ENCODE measurements around the gene DISP3. TPM values are rescaled to one million over a fixed set of nuclear protein-coding genes. Genes with fewer than 3 reads are reported as not detected.

The DISP3 gene
- total and polyA plus RNA-seq, 2 of the 13 experiments (the other 11 are each of a cell fraction or from before 2014, with no cell fraction given): 0.08 to 0.13 TPM

- no peak for TF ChIP-seq CSRNP2 (CRISPR knock-in tag; conservative IDR thresholded peaks at IDR 0.05; ENCODE audit: low read depth)
Observed at GRCh38 chr1:11482701-11483479, 3.9 kb downstream of the DISP3 start (continued).

- ATAC-seq (no peak), DNase-seq (ENCODE audit: low spot score) (no peak), FAIRE-seq (no peak)
- BruUV-seq (replicated peaks): no TSS peak
- in situ Hi-C loops (cut with HindIII; ENCODE audit: extremely low pct_ligation_motif_present, low pct_unique_long_range_greater_than_20kb) (no loop called here), intact Hi-C loops (cut with micrococcal nuclease; ENCODE audit: unreplicated experiment) (no loop called here)
- H3K27me3 ChIP-seq (ENCODE audit: control insufficient read depth in 1 of 2, insufficient read depth in 2 of 2, low read length in 2 of 2): peaks cover 6 to 51% of the 10 kb centered on the region in 2 experiments; a peak in 4 of 5 replicates
- no peak overlapping the region for H3K9ac ChIP-seq (ENCODE audit: insufficient read depth, low read depth, low read length)
- H3K9me3 ChIP-seq (ENCODE audit: low read length): no peaks in the 10 kb centered on the region
- no peaks in the 10 kb centered on the region for H3K79me2 ChIP-seq (ENCODE audit: insufficient read depth, low read length)
- H4K20me1 ChIP-seq (ENCODE audit: insufficient read depth, low read length): no peaks in the 10 kb centered on the region
- no peak overlapping the region for H3K4me2 ChIP-seq (ENCODE audit: low read depth, low read length)
- H2AFZ ChIP-seq (ENCODE audit: low read length): no peak overlapping the region
- CTCF ChIA-PET (ENCODE audit: low intra/inter-chr PET ratio, low total read pairs): no interaction called here
- no peaks in the 10 kb centered on the region for H3K36me3 ChIP-seq (replicated peaks in 1 of 2; ENCODE audit: control insufficient read depth in 1 of 2, insufficient read depth in 2 of 2, low read length in 2 of 2)
- POLR2A ChIA-PET: no interaction called here
- TF ChIP-seq RBAK (CRISPR knock-in tag; IDR thresholded peaks at IDR 0.05): no peak
- peak; percentile 87 for TF ChIP-seq ZNF768 (CRISPR knock-in tag; IDR thresholded peaks at IDR 0.05)
- no peak for TF ChIP-seq ZNF878 (CRISPR knock-in tag; IDR thresholded peaks at IDR 0.05)
- no peak for TF ChIP-seq ZNF574 (CRISPR knock-in tag; IDR thresholded peaks at IDR 0.05)
- TF ChIP-seq ZNF550 (CRISPR knock-in tag; IDR thresholded peaks at IDR 0.05; ENCODE audit: borderline replicate concordance): no peak
- TF ChIP-seq HNRNPL (IDR thresholded peaks at IDR 0.05; ENCODE audit: low read depth, low read length): no peak
- no peak for TF ChIP-seq SYNCRIP (IDR thresholded peaks at IDR 0.05; ENCODE audit: insufficient read depth, low read depth, low read length)
- no peak for TF ChIP-seq SNAI1 (CRISPR knock-in tag; IDR thresholded peaks at IDR 0.05; ENCODE audit: borderline replicate concordance)
- no peak overlapping the region for H3K27ac ChIP-seq (ENCODE audit: extremely low read length, insufficient read depth, low read length)
- no peaks in the 10 kb centered on the region for H3K4me1 ChIP-seq (ENCODE audit: insufficient read depth, low read length)
- 6% methylated on average over 8 of the region's 10 CpGs for WGBS (ENCODE audit: low lambda C conversion rate)
- H3K4me3 ChIP-seq (replicated peaks in 1 of 3; ENCODE audit: insufficient read depth in 1 of 3, low read depth in 2 of 3, low read length in 3 of 3): no peak overlapping the region
Observed at GRCh38 chr1:11483581-11484320, 4.8 kb downstream of the DISP3 start.

Data from HepG2 (cell line).